ENCODE data around the gene PKNOX1. TPM values are rescaled to one million over a fixed set of nuclear protein-coding genes. Genes with fewer than 3 reads are reported as not detected.

The PKNOX1 gene
- total RNA-seq, 1 donor from 2014 or later, result 9.8 TPM

- no peaks in the 10 kb centered on the region for H3K9me3 ChIP-seq
- H3K4me3 ChIP-seq, result peak overlapping the region; percentile 89 to 97
- intact Hi-C loops (cut with DNase I), result loop anchor here (2.0 kb wide), 1 partner anchor 18 kb away; no protein-coding TSS in a partner anchor
- H3K36me3 ChIP-seq, result no peaks in the 10 kb centered on the region
- peak overlapping the region; percentile 93 for H3K27ac ChIP-seq
- no peaks in the 10 kb centered on the region for H3K27me3 ChIP-seq
- peaks cover 25% of the 10 kb centered on the region for H3K4me1 ChIP-seq
- peak in 1 of 2 donors; percentile 54 for TF ChIP-seq POLR2AphosphoS5 (IDR thresholded peaks at IDR 0.05; ENCODE audit: insufficient read depth in 1 of 2, low read depth in 1 of 2)
- TF ChIP-seq, protein P1, sequence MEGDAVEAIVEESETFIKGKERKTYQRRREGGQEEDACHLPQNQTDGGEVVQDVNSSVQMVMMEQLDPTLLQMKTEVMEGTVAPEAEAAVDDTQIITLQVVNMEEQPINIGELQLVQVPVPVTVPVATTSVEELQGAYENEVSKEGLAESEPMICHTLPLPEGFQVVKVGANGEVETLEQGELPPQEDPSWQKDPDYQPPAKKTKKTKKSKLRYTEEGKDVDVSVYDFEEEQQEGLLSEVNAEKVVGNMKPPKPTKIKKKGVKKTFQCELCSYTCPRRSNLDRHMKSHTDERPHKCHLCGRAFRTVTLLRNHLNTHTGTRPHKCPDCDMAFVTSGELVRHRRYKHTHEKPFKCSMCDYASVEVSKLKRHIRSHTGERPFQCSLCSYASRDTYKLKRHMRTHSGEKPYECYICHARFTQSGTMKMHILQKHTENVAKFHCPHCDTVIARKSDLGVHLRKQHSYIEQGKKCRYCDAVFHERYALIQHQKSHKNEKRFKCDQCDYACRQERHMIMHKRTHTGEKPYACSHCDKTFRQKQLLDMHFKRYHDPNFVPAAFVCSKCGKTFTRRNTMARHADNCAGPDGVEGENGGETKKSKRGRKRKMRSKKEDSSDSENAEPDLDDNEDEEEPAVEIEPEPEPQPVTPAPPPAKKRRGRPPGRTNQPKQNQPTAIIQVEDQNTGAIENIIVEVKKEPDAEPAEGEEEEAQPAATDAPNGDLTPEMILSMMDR (IDR thresholded peaks at IDR 0.05), result no peak
- peak in 1 of 2 donors; percentile 25 for TF ChIP-seq POLR2A (IDR thresholded peaks at IDR 0.05)
- DNase-seq (ENCODE audit: extremely low spot score in 2 of 2), result no peak
These were observed 764 bp downstream of the PKNOX1 start for GRCh38 chr21:42974832-42975820.

DNA sequence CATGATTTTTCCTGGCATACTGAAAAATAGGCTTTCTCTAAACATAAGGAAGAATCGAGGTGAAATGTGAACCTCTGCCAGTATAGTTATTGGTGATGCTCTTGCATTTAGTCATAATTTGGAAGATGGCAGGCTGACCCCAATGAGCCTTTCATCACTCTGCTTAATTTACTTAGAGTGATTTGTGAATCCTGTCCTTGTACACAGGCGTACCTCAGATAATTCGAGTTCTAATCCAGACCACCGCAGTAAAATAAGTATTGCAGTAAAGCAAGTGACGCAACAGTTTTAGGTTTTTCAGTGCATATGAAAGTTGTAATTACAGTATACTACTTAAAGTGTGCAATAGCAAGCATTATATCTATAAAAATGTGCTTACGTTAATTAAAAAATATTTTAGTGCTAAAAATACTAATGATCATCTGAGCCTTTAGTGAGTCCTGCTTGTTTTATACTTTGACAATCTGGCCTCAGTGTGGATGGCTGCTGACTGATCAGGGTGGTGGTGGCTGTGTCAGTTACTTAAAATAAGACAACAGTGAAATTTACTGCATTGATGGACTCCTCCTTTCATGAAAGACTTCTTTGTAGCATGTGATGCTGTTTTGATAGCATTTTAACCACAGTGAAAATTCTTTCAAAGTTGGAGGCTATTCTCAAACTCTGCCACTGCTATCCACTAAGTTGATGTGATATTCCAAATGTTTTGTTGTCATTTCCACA, 1.7 kb downstream of the PKNOX1 start:
- no peak for TF ChIP-seq POLR2A (IDR thresholded peaks at IDR 0.05)
- TF ChIP-seq, protein P1 (IDR thresholded peaks at IDR 0.05), result no peak
- no peak for TF ChIP-seq POLR2AphosphoS5 (IDR thresholded peaks at IDR 0.05; ENCODE audit: insufficient read depth in 1 of 2, low read depth in 1 of 2)
- H3K4me3 ChIP-seq, result peak overlapping the region; percentile 89 to 97
- H3K9me3 ChIP-seq, result no peaks in the 10 kb centered on the region
- peaks cover 30% of the 10 kb centered on the region for H3K4me1 ChIP-seq
- no peaks in the 10 kb centered on the region for H3K36me3 ChIP-seq
- intact Hi-C loops (cut with DNase I), result loop anchor here (2.0 kb wide), 1 partner anchor 17 kb away; no protein-coding TSS in a partner anchor
- no peak for DNase-seq (ENCODE audit: extremely low spot score in 2 of 2)
- H3K27ac ChIP-seq, result peak overlapping the region; percentile 93
- no peaks in the 10 kb centered on the region for H3K27me3 ChIP-seq

DNA sequence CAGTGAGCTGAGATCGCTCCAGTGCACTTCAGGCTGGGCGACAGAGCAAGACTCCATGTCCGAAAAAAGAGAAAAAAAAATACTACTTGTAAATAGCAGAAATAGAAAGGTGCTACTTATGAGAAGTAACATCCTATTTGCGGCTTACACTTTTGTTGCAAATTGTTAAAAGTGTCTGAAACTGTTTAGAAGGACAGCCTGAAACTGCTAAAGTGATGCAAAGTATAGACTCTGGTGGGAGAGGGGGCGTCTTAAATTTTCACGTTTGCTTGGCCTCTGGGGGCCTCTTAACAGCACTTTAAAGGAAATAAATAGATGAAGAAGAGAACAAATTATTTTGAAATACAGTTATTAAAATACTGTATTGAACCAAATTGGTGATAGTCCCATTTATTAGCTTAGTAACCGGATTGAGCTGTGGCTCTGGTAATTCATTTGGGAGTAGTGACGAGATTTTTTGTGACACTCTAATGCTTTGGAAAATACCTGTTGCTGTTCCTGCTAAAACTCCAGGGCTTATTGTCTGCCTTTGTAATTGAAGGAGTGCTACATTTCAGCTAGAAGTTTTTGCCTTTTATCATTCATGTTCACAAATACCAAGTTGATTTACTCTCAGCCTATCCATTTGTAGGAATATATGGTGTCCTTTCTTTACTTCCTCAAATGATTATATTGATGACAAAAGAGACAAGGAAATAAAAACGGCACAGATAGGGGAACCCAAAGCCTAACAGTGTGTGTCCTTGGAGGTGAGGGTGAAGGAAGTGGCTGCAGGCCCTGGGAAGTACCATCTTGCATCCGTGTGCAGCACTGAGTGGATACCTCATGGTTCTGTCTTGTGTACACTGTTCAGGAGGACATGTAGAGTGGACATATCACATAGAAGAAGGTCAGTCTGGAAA, 6.2 kb downstream of the PKNOX1 start:
- H3K27ac ChIP-seq, result no peak overlapping the region
- H3K9me3 ChIP-seq, result no peaks in the 10 kb centered on the region
- peaks cover 33% of the 10 kb centered on the region for H3K4me1 ChIP-seq
- no peaks in the 10 kb centered on the region for H3K36me3 ChIP-seq
- DNase-seq (ENCODE audit: extremely low spot score in 2 of 2), result no peak
- H3K27me3 ChIP-seq, result no peaks in the 10 kb centered on the region
- intact Hi-C loops (cut with DNase I), result no loop called here
- no peak overlapping the region for H3K4me3 ChIP-seq
- TF ChIP-seq, protein P1 (IDR thresholded peaks at IDR 0.05), result no peak
- TF ChIP-seq POLR2AphosphoS5 (IDR thresholded peaks at IDR 0.05; ENCODE audit: insufficient read depth in 1 of 2, low read depth in 1 of 2) (no peak), POLR2A (IDR thresholded peaks at IDR 0.05) (no peak)

DNA sequence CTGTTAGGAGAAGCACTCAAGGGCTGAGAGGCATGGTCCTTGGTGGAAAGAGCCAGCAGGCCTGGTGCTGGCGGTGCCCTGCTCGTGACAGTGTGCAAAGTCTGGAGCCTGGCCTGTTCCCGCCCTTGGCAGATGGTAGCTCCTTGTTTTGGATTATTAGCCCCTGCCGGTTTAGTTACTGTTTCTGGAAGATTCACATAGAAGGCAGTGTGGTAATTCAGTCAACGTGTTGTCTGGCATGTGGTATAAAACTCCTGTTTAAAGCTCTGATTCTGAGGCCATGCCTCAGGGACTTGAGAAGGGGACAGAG, 6.8 kb downstream of the PKNOX1 start:
- Histone ChIP-seq H3K36me3 (no peaks in the 10 kb centered on the region), H3K4me1 (peaks cover 27% of the 10 kb centered on the region), H3K27me3 (no peaks in the 10 kb centered on the region), H3K9me3 (no peaks in the 10 kb centered on the region), H3K27ac (no peak overlapping the region), H3K4me3 (no peak overlapping the region)
- no peak for TF ChIP-seq POLR2AphosphoS5 (IDR thresholded peaks at IDR 0.05; ENCODE audit: insufficient read depth in 1 of 2, low read depth in 1 of 2)
- TF ChIP-seq, protein P1 (IDR thresholded peaks at IDR 0.05), result no peak
- TF ChIP-seq POLR2A (IDR thresholded peaks at IDR 0.05), result no peak
- no peak for DNase-seq (ENCODE audit: extremely low spot score in 2 of 2)
- intact Hi-C loops (cut with DNase I), result no loop called here

All from vagina (tissue), 2 donors.